CD4-positive, alpha-beta memory T cell (primary cell): ENCODE results near the gene UGT1A9. TPM values are rescaled to one million over a fixed set of nuclear protein-coding genes. Genes with fewer than 3 reads are reported as not detected.

ENCODE experiments used
- CTCF ChIA-PET: fragments of 350-600 bp; sonication (Branson Sonifier 250); formaldehyde crosslinking; loops from one replicate; lab custom pipeline; 2021; ENCODE audit warnings: inconsistent platforms; ENCODE audit not compliant: partially characterized antibody; lab: Charles Lee
- POLR2A ChIA-PET: fragments of 350-600 bp; sonication (Branson Sonifier 250); formaldehyde crosslinking; loops from one replicate; lab custom pipeline; 2021; ENCODE audit not compliant: partially characterized antibody; lab: Charles Lee
- DNase-seq, 5 donors: peaks; one replicate each; pipeline versions ENCODE4 v3.0.0 to v3.0.0-alpha.2; 2020 to 2022; ENCODE audit warnings: mixed read lengths in 1 of 5
- H3K27ac ChIP-seq: one replicate; pipeline ENCODE4 v1.7.0; 2013; ENCODE audit warnings: low read depth, low read length
- H3K27me3 ChIP-seq: 2 replicates; pipeline ENCODE4 v1.7.0; 2013; ENCODE audit warnings: mild to moderate bottlenecking, low read length, moderate library complexity; ENCODE audit not compliant: insufficient read depth
- H3K36me3 ChIP-seq: 2 replicates; pipeline ENCODE4 v1.7.0; 2013; ENCODE audit warnings: mild to moderate bottlenecking, low read length, moderate library complexity; ENCODE audit not compliant: insufficient read depth
- H3K4me1 ChIP-seq: 2 replicates; pipeline ENCODE4 v1.7.0; 2013; ENCODE audit warnings: mild to moderate bottlenecking, low read length, moderate library complexity; ENCODE audit not compliant: insufficient read depth
- H3K4me3 ChIP-seq, 2 donors: one replicate each; pipeline ENCODE4 v1.7.0; 2013; ENCODE audit warnings: low read length in 2 of 2, mild to moderate bottlenecking in 1 of 2
- H3K9me3 ChIP-seq, 2 donors: one replicate each; pipeline ENCODE4 v1.7.0; 2013; ENCODE audit warnings: low read length in 2 of 2, control low read depth in 1 of 2; ENCODE audit not compliant: control insufficient read depth in 1 of 2
- H3K27ac Mint-ChIP-seq, 7 donors: one replicate each; pipeline ENCODE4 v1.8.0; 2020 to 2021; ENCODE audit warnings: mixed read lengths in 7 of 7, mild to moderate bottlenecking in 6 of 7, inconsistent platforms in 3 of 7, moderate library complexity in 3 of 7
- H3K27me3 Mint-ChIP-seq, 2 donors: one replicate each; pipeline ENCODE4 v1.8.0; 2020 to 2021; ENCODE audit warnings: mixed read lengths in 2 of 2
- H3K36me3 Mint-ChIP-seq, 2 donors: one replicate each; pipeline ENCODE4 v1.8.0; 2020 to 2021; ENCODE audit warnings: mixed read lengths in 2 of 2, inconsistent platforms in 1 of 2, mild to moderate bottlenecking in 1 of 2
- H3K4me1 Mint-ChIP-seq, 4 donors: one replicate each; pipeline ENCODE4 v1.8.0; 2020 to 2021; ENCODE audit warnings: mixed read lengths in 4 of 4, mild to moderate bottlenecking in 1 of 4
- H3K4me3 Mint-ChIP-seq, 8 donors: one replicate each; pipeline ENCODE4 v1.8.0; 2020 to 2021; ENCODE audit warnings: mixed read lengths in 8 of 8, mild to moderate bottlenecking in 7 of 8, moderate library complexity in 6 of 8, inconsistent platforms in 3 of 8
- H3K9me3 Mint-ChIP-seq, 8 donors: one replicate each; pipeline ENCODE4 v1.8.0; 2020 to 2021; ENCODE audit warnings: mixed read lengths in 8 of 8, mild to moderate bottlenecking in 5 of 8, inconsistent platforms in 3 of 8, moderate library complexity in 1 of 8
- intact Hi-C: fragments of 100-400 bp; cut with micrococcal nuclease; formaldehyde crosslinking; loops from one replicate; pipeline ENCODE4 v1.15.1; 2023
- polyA plus RNA-seq, 2 donors: library from polyadenylated mRNA; unstranded; fragments of 300-500 nt; fragmentation: Illumina TruSeq; gene quantifications; one replicate each; pipeline ENCODE4 v1.2.3, GENCODE V29; 2021
- total RNA-seq, 2 experiments: library from RNA; stranded (reverse); gene quantifications; one replicate each; pipeline ENCODE4 v1.2.3, GENCODE V29; 2021

The UGT1A9 gene
- total and polyA plus RNA-seq, 4 experiments from 2014 or later: not detected

- no peaks in the 10 kb centered on the region for H3K4me1 ChIP-seq
- Mint-ChIP-seq H3K4me3 (no peak overlapping the region), H3K9me3 (no peaks in the 10 kb centered on the region), H3K4me1 (no peaks in the 10 kb centered on the region), H3K27me3 (peaks cover 8 to 17% of the 10 kb centered on the region in 2 donors), H3K27ac (no peak overlapping the region), H3K36me3 (no peaks in the 10 kb centered on the region)
- POLR2A ChIA-PET: no interaction called here
- no peak overlapping the region for H3K4me3 ChIP-seq
- DNase-seq: no peak
- CTCF ChIA-PET: no interaction called here
- H3K27me3 ChIP-seq: no peaks in the 10 kb centered on the region
- H3K9me3 ChIP-seq: no peaks in the 10 kb centered on the region
- H3K36me3 ChIP-seq: no peaks in the 10 kb centered on the region
- intact Hi-C loops: no loop called here
- no peak overlapping the region for H3K27ac ChIP-seq
Observed at GRCh38 chr2:233803292-233803911, 131.7 kb downstream of the UGT1A9 start.

GRCh38 chr2:233803994-233804393 is 132.3 kb downstream of the UGT1A9 start:
- H3K4me3 ChIP-seq: no peak overlapping the region
- Mint-ChIP-seq H3K27ac (peak overlapping the region in 2 of 7 donors; percentile 6 to 63), H3K4me1 (no peaks in the 10 kb centered on the region), H3K9me3 (no peaks in the 10 kb centered on the region), H3K27me3 (peaks cover 10 to 17% of the 10 kb centered on the region in 2 donors), H3K36me3 (no peaks in the 10 kb centered on the region), H3K4me3 (no peak overlapping the region)
- H3K27me3 ChIP-seq: no peaks in the 10 kb centered on the region
- no peaks in the 10 kb centered on the region for H3K4me1 ChIP-seq
- no peak for DNase-seq
- H3K36me3 ChIP-seq: no peaks in the 10 kb centered on the region
- H3K27ac ChIP-seq: no peak overlapping the region
- ChIA-PET CTCF (no interaction called here), POLR2A (no interaction called here)
- no peaks in the 10 kb centered on the region for H3K9me3 ChIP-seq
- intact Hi-C loops: no loop called here

DNA sequence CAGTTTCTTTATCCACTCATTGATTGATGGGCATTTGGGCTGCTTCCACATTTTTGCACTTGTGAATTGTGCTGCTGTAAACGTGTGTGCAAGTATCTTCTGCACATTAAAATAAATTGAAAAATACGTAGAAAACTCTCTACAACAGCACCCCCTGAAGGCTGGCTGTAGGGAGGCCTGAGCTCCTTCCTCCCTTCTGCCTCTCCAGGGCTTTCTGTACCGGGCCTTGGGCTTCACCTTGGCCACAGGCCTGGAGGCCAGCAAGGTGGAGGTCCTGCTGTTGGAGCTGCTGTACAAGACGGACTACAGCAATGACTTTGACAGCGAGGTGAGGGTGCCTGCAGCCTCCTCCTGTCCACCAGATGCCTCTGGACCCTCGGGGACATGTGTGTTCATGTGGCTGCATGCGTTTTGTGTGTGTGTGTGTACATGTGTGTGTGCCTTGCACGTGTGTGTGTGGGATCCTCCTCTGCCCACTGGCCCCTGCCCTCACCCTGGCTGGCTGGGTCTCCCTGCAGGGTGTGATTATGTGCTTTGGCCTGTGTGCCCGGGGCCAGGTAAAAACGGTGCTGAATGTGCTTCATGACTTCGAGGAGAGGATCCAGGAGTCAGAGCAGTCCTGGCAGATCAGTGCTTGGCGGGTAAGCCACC is 135.6 kb downstream of the UGT1A9 start:
- no peak for DNase-seq

GRCh38 chr2:233807966-233808935 is 136.6 kb downstream of the UGT1A9 start:
- DNase-seq: no peak
- POLR2A ChIA-PET: no interaction called here

More for the DNA sequence above, 135.6 kb downstream of the UGT1A9 start:
- Mint-ChIP-seq H3K27ac (no peak overlapping the region), H3K4me1 (no peaks in the 10 kb centered on the region), H3K4me3 (no peak overlapping the region), H3K27me3 (peaks cover 9 to 16% of the 10 kb centered on the region in 2 donors), H3K36me3 (no peaks in the 10 kb centered on the region), H3K9me3 (no peaks in the 10 kb centered on the region)
- ChIA-PET POLR2A (no interaction called here), CTCF (no interaction called here)
- intact Hi-C loops: no loop called here
- Histone ChIP-seq H3K27me3 (no peaks in the 10 kb centered on the region), H3K36me3 (no peaks in the 10 kb centered on the region), H3K9me3 (no peaks in the 10 kb centered on the region), H3K4me3 (no peak overlapping the region), H3K4me1 (no peaks in the 10 kb centered on the region), H3K27ac (no peak overlapping the region)

GRCh38 chr2:233810385-233810784 is 138.7 kb downstream of the UGT1A9 start:
- H3K4me3 ChIP-seq: no peak overlapping the region
- Mint-ChIP-seq H3K4me3 (no peak overlapping the region), H3K36me3 (no peaks in the 10 kb centered on the region), H3K27me3 (peaks cover 6 to 9% of the 10 kb centered on the region in 2 donors), H3K27ac (no peak overlapping the region), H3K9me3 (no peaks in the 10 kb centered on the region), H3K4me1 (no peaks in the 10 kb centered on the region)
- POLR2A ChIA-PET: no interaction called here
- H3K36me3 ChIP-seq: no peaks in the 10 kb centered on the region
- intact Hi-C loops: no loop called here
- no peaks in the 10 kb centered on the region for H3K9me3 ChIP-seq
- H3K27ac ChIP-seq: no peak overlapping the region
- H3K27me3 ChIP-seq: no peaks in the 10 kb centered on the region
- no peak for DNase-seq
- CTCF ChIA-PET: no interaction called here
- H3K4me1 ChIP-seq: no peaks in the 10 kb centered on the region

More at GRCh38 chr2:233807966-233808935, 136.6 kb downstream of the UGT1A9 start:
- no peak overlapping the region for H3K27ac Mint-ChIP-seq
- intact Hi-C loops: no loop called here
- H3K4me1 ChIP-seq: no peaks in the 10 kb centered on the region
- no peak overlapping the region for H3K27ac ChIP-seq
- no peaks in the 10 kb centered on the region for H3K9me3 ChIP-seq
- H3K36me3 Mint-ChIP-seq: no peaks in the 10 kb centered on the region
- no peak overlapping the region for H3K4me3 ChIP-seq
- no peaks in the 10 kb centered on the region for H3K27me3 ChIP-seq
- H3K4me3 Mint-ChIP-seq: no peak overlapping the region
- CTCF ChIA-PET: no interaction called here
- no peaks in the 10 kb centered on the region for H3K4me1 Mint-ChIP-seq
- no peaks in the 10 kb centered on the region for H3K36me3 ChIP-seq
- no peaks in the 10 kb centered on the region for H3K9me3 Mint-ChIP-seq
- peaks cover 6 to 12% of the 10 kb centered on the region in 2 donors for H3K27me3 Mint-ChIP-seq

DNA sequence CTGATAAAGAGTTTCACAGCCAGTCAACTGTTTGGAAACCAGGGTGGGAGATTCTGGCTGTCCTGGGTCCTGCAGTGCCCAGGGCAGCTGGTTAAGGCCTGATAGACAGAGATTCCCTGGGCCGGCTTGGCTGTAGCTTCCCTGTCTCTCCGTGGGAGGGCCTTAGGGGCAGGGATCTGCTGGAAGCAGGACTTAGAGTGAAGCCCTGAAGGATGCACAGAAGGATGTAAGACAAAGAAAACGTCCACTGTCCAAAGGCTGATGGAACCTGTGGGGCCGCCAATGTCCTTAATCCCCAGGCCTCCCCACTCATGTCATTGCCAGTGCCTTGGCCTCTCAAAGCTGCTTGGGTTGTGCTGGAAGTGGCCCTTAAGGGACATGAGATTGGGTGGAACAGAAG is 139.4 kb downstream of the UGT1A9 start:
- no peak for DNase-seq
- no peaks in the 10 kb centered on the region for H3K4me1 Mint-ChIP-seq
- no peak overlapping the region for H3K27ac Mint-ChIP-seq
- H3K27me3 ChIP-seq: no peaks in the 10 kb centered on the region
- H3K4me1 ChIP-seq: no peaks in the 10 kb centered on the region
- H3K9me3 Mint-ChIP-seq: no peaks in the 10 kb centered on the region
- H3K9me3 ChIP-seq: no peaks in the 10 kb centered on the region
- H3K27me3 Mint-ChIP-seq: peaks cover 6 to 9% of the 10 kb centered on the region in 2 donors
- no peak overlapping the region for H3K4me3 ChIP-seq
- POLR2A ChIA-PET: no interaction called here
- H3K27ac ChIP-seq: no peak overlapping the region
- H3K36me3 ChIP-seq: no peaks in the 10 kb centered on the region
- intact Hi-C loops: no loop called here
- H3K4me3 Mint-ChIP-seq: no peak overlapping the region
- CTCF ChIA-PET: no interaction called here
- H3K36me3 Mint-ChIP-seq: no peaks in the 10 kb centered on the region

DNA sequence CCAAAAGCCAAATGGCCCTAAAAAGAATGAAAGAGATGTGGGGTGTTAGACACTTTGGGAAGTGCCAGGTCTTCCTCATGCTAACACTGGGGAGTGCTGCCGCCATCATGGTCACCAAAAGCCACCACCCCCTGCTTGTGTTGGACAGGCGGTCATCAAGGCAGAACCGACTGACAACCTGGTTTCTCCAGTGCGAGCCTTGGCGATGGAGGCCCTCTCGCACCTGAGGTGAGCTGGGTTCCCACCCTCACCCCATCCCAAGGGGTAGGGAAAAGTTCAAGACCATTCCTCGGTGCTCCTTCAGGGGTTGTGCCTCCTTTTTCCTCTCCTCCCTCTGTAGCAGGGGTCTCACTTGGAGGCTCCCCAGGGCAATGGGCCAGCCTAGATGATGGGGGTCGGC is 140.0 kb downstream of the UGT1A9 start:
- Histone ChIP-seq H3K36me3 (no peaks in the 10 kb centered on the region), H3K4me1 (no peaks in the 10 kb centered on the region), H3K4me3 (no peak overlapping the region), H3K27me3 (no peaks in the 10 kb centered on the region), H3K9me3 (no peaks in the 10 kb centered on the region), H3K27ac (no peak overlapping the region)
- no peaks in the 10 kb centered on the region for H3K9me3 Mint-ChIP-seq
- no peaks in the 10 kb centered on the region for H3K4me1 Mint-ChIP-seq
- no peak for DNase-seq
- CTCF ChIA-PET: no interaction called here
- H3K4me3 Mint-ChIP-seq: no peak overlapping the region
- H3K27ac Mint-ChIP-seq: no peak overlapping the region
- peaks cover 6 to 9% of the 10 kb centered on the region in 2 donors for H3K27me3 Mint-ChIP-seq
- H3K36me3 Mint-ChIP-seq: no peaks in the 10 kb centered on the region
- POLR2A ChIA-PET: no interaction called here
- intact Hi-C loops: no loop called here
